GM21423 (cell line): ENCODE measurements around the gene ADCYAP1R1.

Source experiments
- ATAC-seq: cut with Tn5 transposase; IDR thresholded peaks from one replicate; pipeline ENCODE4 v1.9.1; 2021; ENCODE audit warnings: mild to moderate bottlenecking, moderate library complexity; ENCODE audit not compliant: unreplicated experiment

The ADCYAP1R1 gene

GRCh38 chr7:31051598-31052486 lies at the start of gene ADCYAP1R1:
TSS of gene ADCYAP1R1 (plus strand) at chr7:31052308. CDS start at chr7:31063265, 10,957 bp downstream.
- ATAC-seq: no peak

GRCh38 chr7:31003097-31003496 lies 49.0 kb upstream of the ADCYAP1R1 start:
- ATAC-seq: no peak

- ATAC-seq: no peak
Observed at GRCh38 chr7:31003721-31004120, 48.4 kb upstream of the ADCYAP1R1 start.

- no peak for ATAC-seq
Observed at GRCh38 chr7:31004393-31004792, 47.7 kb upstream of the ADCYAP1R1 start.

- ATAC-seq: no peak
Observed at GRCh38 chr7:31006857-31007256, 45.3 kb upstream of the ADCYAP1R1 start.

GRCh38 chr7:31007634-31008033 lies 44.5 kb upstream of the ADCYAP1R1 start:
- no peak for ATAC-seq

- ATAC-seq: no peak
Observed at GRCh38 chr7:31014826-31015225, 37.3 kb upstream of the ADCYAP1R1 start.

- ATAC-seq: no peak
Observed at GRCh38 chr7:31017032-31017675, 35.0 kb upstream of the ADCYAP1R1 start.

- no peak for ATAC-seq
Observed at GRCh38 chr7:31017721-31018120, 34.4 kb upstream of the ADCYAP1R1 start.

- no peak for ATAC-seq
Observed at GRCh38 chr7:31019509-31019908, 32.6 kb upstream of the ADCYAP1R1 start.

GRCh38 chr7:31020161-31020560 lies 31.9 kb upstream of the ADCYAP1R1 start:
- no peak for ATAC-seq

- ATAC-seq: no peak
Observed at GRCh38 chr7:31020652-31021051, 31.5 kb upstream of the ADCYAP1R1 start.

- ATAC-seq: no peak
Observed at GRCh38 chr7:31022117-31022516, 30.0 kb upstream of the ADCYAP1R1 start.

- ATAC-seq: no peak
Observed at GRCh38 chr7:31022726-31023125, 29.4 kb upstream of the ADCYAP1R1 start.

- ATAC-seq: no peak
Observed at GRCh38 chr7:31023877-31024276, 28.2 kb upstream of the ADCYAP1R1 start.

- ATAC-seq: peak; percentile 57
Observed at GRCh38 chr7:31027161-31027965, 24.7 kb upstream of the ADCYAP1R1 start.

GRCh38 chr7:31028006-31028405 lies 24.1 kb upstream of the ADCYAP1R1 start:
- ATAC-seq: no peak

- no peak for ATAC-seq
Observed at GRCh38 chr7:31028417-31028992, 23.6 kb upstream of the ADCYAP1R1 start.

- no peak for ATAC-seq
Observed at GRCh38 chr7:31029251-31030042, 22.7 kb upstream of the ADCYAP1R1 start.

- no peak for ATAC-seq
Observed at GRCh38 chr7:31033674-31034300, 18.3 kb upstream of the ADCYAP1R1 start.
